Smooth muscle cell (in vitro differentiated cells): ENCODE results near the gene DENND2C. TPM values are rescaled to one million over a fixed set of nuclear protein-coding genes. Genes with fewer than 3 reads are reported as not detected.

Experiments used
- DNase-seq: peaks from one replicate; lab custom pipeline; 2025; ENCODE audit not compliant: unreplicated experiment; lab: John Stamatoyannopoulos, UW
- H2AFZ ChIP-seq: fragments of 200-600 bp; sonication (generic); 2 replicates; pipeline ENCODE4 v1.6.0; 2016; ENCODE audit warnings: antibody characterized with exemption, low read depth, mild to moderate bottlenecking
- H3F3A ChIP-seq: fragments of 200-600 bp; sonication (generic); 2 replicates; pipeline ENCODE4 v1.6.0; 2017; ENCODE audit warnings: antibody characterized with exemption, low read depth
- H3K27ac ChIP-seq: fragments of 200-600 bp; sonication (generic); 2 replicates; pipeline ENCODE4 v1.5.1; 2016; ENCODE audit warnings: low read depth, mild to moderate bottlenecking
- H3K27me3 ChIP-seq: fragments of 200-600 bp; sonication (generic); 2 replicates; pipeline ENCODE4 v1.6.1; 2016; ENCODE audit warnings: low read depth, mild to moderate bottlenecking
- H3K36me3 ChIP-seq: fragments of 200-600 bp; sonication (generic); 2 replicates; pipeline ENCODE4 v1.5.1; 2016; ENCODE audit warnings: low read depth
- H3K4me1 ChIP-seq: fragments of 200-600 bp; sonication (generic); 2 replicates; pipeline ENCODE4 v1.5.1; 2016; ENCODE audit warnings: low read depth
- H3K4me2 ChIP-seq: fragments of 200-600 bp; sonication (generic); 2 replicates; pipeline ENCODE4 v1.6.0; 2016; ENCODE audit warnings: mild to moderate bottlenecking
- H3K4me3 ChIP-seq: fragments of 200-600 bp; sonication (generic); 2 replicates; pipeline ENCODE4 v1.5.1; 2016; ENCODE audit warnings: mild to moderate bottlenecking
- H3K79me2 ChIP-seq: fragments of 200-600 bp; sonication (generic); 2 replicates; pipeline ENCODE4 v1.6.0; 2016; ENCODE audit warnings: low read depth, mild to moderate bottlenecking
- H3K9ac ChIP-seq: fragments of 200-600 bp; sonication (generic); 2 replicates; pipeline ENCODE4 v1.6.0; 2016; ENCODE audit warnings: low read depth
- H3K9me3 ChIP-seq: fragments of 200-600 bp; sonication (generic); replicated peaks from 2 replicates; pipeline ENCODE4 v1.5.1; 2016; ENCODE audit warnings: low read depth
- H4K20me1 ChIP-seq: fragments of 200-600 bp; sonication (generic); 2 replicates; pipeline ENCODE4 v1.6.0; 2016; ENCODE audit warnings: low read depth
- CTCF ChIP-seq: fragments of 200-600 bp; sonication (generic); IDR thresholded peaks from 2 replicates; pipeline ENCODE4 v1.5.1; 2017; ENCODE audit warnings: borderline replicate concordance, mild to moderate bottlenecking, antibody characterized with exemption; ENCODE audit not compliant: insufficient read depth, poor library complexity, severe bottlenecking
- WGBS: methylation state at CpG from one replicate; pipeline ENCODE4 v1.1.7; 2016; ENCODE audit warnings: low lambda C conversion rate; 5-methylcytosine and 5-hydroxymethylcytosine counted together
- polyA plus RNA-seq: library from polyadenylated mRNA; unstranded; fragments of >200 nt; fragmentation: Nextera tagmentation; extraction: Ambion mirVana; gene quantifications from 2 replicates; pipeline ENCODE4 v1.2.1, GENCODE V29; 2016
- total RNA-seq: library from RNA; depleted of rRNA; stranded (reverse); fragments of >200 nt; gene quantifications from 2 replicates; pipeline ENCODE4 v1.2.3, GENCODE V29; 2014

DENND2C gene
- total and polyA plus RNA-seq, 2 experiments from 2014 or later: 1.4 to 4.1 TPM

DNA sequence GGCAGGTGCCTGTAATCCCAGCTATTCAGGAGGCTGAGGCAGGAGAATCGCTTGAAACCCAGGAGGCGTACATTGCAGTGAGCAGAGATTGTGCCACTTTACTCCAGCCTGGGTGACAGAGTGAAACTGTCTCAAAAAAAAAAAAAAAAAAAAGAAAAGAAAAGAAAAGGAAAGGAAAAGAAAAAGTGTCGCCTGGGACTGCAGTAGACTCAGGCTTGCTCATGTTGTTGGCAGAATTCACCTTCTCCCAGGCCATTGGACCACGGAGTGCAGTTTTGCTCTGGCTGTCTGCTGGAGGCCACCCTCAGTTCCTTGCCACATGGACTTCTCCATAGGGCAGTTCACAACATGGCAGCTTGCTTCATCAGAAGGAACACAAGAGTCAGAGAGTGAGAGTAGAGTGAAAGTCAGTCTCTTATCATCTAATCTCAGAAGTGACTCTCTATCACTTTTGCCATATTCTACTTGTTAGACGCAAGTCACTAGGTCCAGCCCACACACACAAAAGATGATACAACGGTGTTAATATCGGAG lies 117.7 kb downstream of the DENND2C start:
- Histone ChIP-seq H3F3A (no peaks in the 10 kb centered on the region), H3K36me3 (no peaks in the 10 kb centered on the region), H3K27ac (no peak overlapping the region), H4K20me1 (no peaks in the 10 kb centered on the region), H3K9ac (no peak overlapping the region), H3K4me1 (no peaks in the 10 kb centered on the region), H3K4me2 (no peak overlapping the region), H2AFZ (no peak overlapping the region), H3K27me3 (no peaks in the 10 kb centered on the region), H3K79me2 (no peaks in the 10 kb centered on the region), H3K9me3 (no peaks in the 10 kb centered on the region), H3K4me3 (no peak overlapping the region)
- no peak for TF ChIP-seq CTCF
- DNase-seq: no peak
- 92% methylated on average over 7 of the region's 7 CpGs for WGBS

DNA sequence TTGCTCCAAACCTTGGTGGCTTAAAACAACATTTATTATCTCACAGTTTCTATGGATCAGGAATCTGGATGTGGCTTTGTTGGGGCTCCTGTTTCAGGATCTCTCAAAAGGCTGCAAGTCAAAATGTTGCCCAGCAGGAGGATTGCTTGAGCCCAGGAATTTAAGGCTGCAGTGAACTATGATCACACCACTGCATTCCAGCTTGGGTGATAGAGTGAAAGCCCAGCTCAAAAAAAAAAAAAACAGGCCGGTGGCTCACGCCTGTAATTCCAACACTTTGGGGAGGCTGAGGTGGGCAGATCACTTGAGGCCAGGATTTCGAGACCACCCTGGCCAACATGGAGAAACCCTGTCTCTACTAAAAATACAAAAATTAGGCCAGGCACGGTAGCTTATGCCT lies 118.4 kb downstream of the DENND2C start:
- no peaks in the 10 kb centered on the region for H3F3A ChIP-seq
- no peaks in the 10 kb centered on the region for H3K9me3 ChIP-seq
- H3K4me3 ChIP-seq: no peak overlapping the region
- 76% methylated on average over 4 of the region's 4 CpGs for WGBS
- no peaks in the 10 kb centered on the region for H3K4me1 ChIP-seq
- H2AFZ ChIP-seq: no peak overlapping the region
- no peaks in the 10 kb centered on the region for H3K79me2 ChIP-seq
- no peak overlapping the region for H3K9ac ChIP-seq
- no peaks in the 10 kb centered on the region for H4K20me1 ChIP-seq
- no peaks in the 10 kb centered on the region for H3K27me3 ChIP-seq
- H3K4me2 ChIP-seq: no peak overlapping the region
- no peak overlapping the region for H3K27ac ChIP-seq
- H3K36me3 ChIP-seq: no peaks in the 10 kb centered on the region
- no peak for TF ChIP-seq CTCF
- no peak for DNase-seq

GRCh38 chr1:114550336-114550735 lies 119.5 kb downstream of the DENND2C start:
- WGBS: 79% methylated on average over 2 of the region's 2 CpGs
- Histone ChIP-seq H2AFZ (no peak overlapping the region), H4K20me1 (no peaks in the 10 kb centered on the region), H3K27ac (no peak overlapping the region), H3K4me2 (no peak overlapping the region), H3K4me3 (no peak overlapping the region), H3K36me3 (no peaks in the 10 kb centered on the region), H3K9ac (no peak overlapping the region), H3K79me2 (no peaks in the 10 kb centered on the region), H3K27me3 (no peaks in the 10 kb centered on the region), H3K9me3 (no peaks in the 10 kb centered on the region), H3F3A (no peaks in the 10 kb centered on the region), H3K4me1 (no peaks in the 10 kb centered on the region)
- TF ChIP-seq CTCF: no peak
- DNase-seq: no peak

DNA sequence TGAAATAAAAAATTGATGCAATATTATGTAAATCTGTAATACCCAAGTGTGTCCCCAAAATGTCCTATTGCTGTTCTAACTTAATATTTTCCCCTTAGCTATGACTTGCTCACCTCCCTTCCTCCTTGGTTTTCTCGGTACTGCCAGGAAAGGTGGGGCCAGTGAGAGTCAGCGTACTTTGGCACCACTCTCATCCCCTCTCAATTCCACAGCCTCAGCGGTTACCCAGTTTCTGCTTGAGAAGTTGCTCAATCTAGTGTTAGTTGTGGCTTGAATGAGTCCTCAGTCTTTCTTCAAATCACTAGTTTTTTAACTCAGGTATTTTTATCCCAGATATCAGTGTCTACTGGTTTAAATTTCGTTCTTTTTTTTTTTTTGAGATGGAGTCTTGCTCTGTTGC lies 120.7 kb downstream of the DENND2C start:
- H3K9ac ChIP-seq: no peak overlapping the region
- 85% methylated on average over 4 of the region's 4 CpGs for WGBS
- H3K36me3 ChIP-seq: no peaks in the 10 kb centered on the region
- H2AFZ ChIP-seq: no peak overlapping the region
- no peaks in the 10 kb centered on the region for H4K20me1 ChIP-seq
- no peak overlapping the region for H3K27ac ChIP-seq
- no peaks in the 10 kb centered on the region for H3F3A ChIP-seq
- TF ChIP-seq CTCF: no peak
- H3K9me3 ChIP-seq: no peaks in the 10 kb centered on the region
- H3K27me3 ChIP-seq: no peaks in the 10 kb centered on the region
- no peak overlapping the region for H3K4me3 ChIP-seq
- no peak for DNase-seq
- H3K4me1 ChIP-seq: no peaks in the 10 kb centered on the region
- no peak overlapping the region for H3K4me2 ChIP-seq
- no peaks in the 10 kb centered on the region for H3K79me2 ChIP-seq
